ENCODE results near the gene PHB1.
A peak's percentile ranks its signal among the peaks of the same experiment; 100 is the strongest.
"Not testable (repeated sequence)": the region's sequence is repeated elsewhere in the genome, so short reads cannot be mapped to it uniquely, and the experiment has no call there.

PHB1 gene

GRCh38 chr17:49403514-49404289 is 11.0 kb downstream of the PHB1 start:
- no peaks in the 10 kb centered on the region for H3K27me3 ChIP-seq (ENCODE audit: control insufficient read depth, insufficient read depth, low read length)
- H3K9me3 ChIP-seq (ENCODE audit: control insufficient read depth, insufficient read depth, low read length) = no peaks in the 10 kb centered on the region
- H3K36me3 ChIP-seq (ENCODE audit: control insufficient read depth, insufficient read depth, low read length) = peaks cover 57% of the 10 kb centered on the region
- H3K9ac ChIP-seq (ENCODE audit: low read depth, low read length) = no peak overlapping the region
- no peak overlapping the region for H3K4me3 ChIP-seq (ENCODE audit: low read depth, low read length)
- no peaks in the 10 kb centered on the region for H3K4me1 ChIP-seq (ENCODE audit: control insufficient read depth, insufficient read depth, low read length)
- H3K27ac ChIP-seq (ENCODE audit: low read depth, low read length) = no peak overlapping the region

DNA sequence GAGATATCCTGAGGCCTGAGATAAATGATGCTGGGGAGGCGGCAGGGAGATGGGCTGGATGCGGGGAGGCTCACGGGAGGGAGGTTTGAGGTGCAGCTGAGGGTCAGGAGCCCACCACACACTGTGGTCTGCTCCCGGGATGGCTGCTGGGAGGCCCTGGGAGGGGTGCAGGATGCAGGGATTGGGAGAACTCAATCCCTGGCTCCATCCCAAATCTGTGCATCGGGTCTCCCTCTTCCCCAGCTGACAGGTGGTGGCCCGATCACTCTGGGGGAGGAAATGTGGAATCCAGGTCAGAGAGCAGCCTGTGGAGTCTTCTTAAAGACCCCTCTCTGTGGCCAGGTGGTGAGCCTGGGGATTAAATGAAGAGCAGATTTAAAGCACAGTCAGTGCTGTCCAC is 12.0 kb downstream of the PHB1 start:
- H3K36me3 ChIP-seq (ENCODE audit: control insufficient read depth, insufficient read depth, low read length) = peaks cover 49% of the 10 kb centered on the region
- H3K27ac ChIP-seq (ENCODE audit: low read depth, low read length) = no peak overlapping the region
- H3K9ac ChIP-seq (ENCODE audit: low read depth, low read length) = no peak overlapping the region
- H3K27me3 ChIP-seq (ENCODE audit: control insufficient read depth, insufficient read depth, low read length) = no peaks in the 10 kb centered on the region
- H3K4me1 ChIP-seq (ENCODE audit: control insufficient read depth, insufficient read depth, low read length) = no peaks in the 10 kb centered on the region
- H3K9me3 ChIP-seq (ENCODE audit: control insufficient read depth, insufficient read depth, low read length) = no peaks in the 10 kb centered on the region
- H3K4me3 ChIP-seq (ENCODE audit: low read depth, low read length) = no peak overlapping the region

- Histone ChIP-seq H3K4me1 (ENCODE audit: control insufficient read depth, insufficient read depth, low read length) (no peaks in the 10 kb centered on the region), H3K36me3 (ENCODE audit: control insufficient read depth, insufficient read depth, low read length) (peaks cover 43% of the 10 kb centered on the region), H3K27me3 (ENCODE audit: control insufficient read depth, insufficient read depth, low read length) (no peaks in the 10 kb centered on the region), H3K4me3 (ENCODE audit: low read depth, low read length) (no peak overlapping the region), H3K27ac (ENCODE audit: low read depth, low read length) (peak overlapping the region; percentile 22), H3K9me3 (ENCODE audit: control insufficient read depth, insufficient read depth, low read length) (no peaks in the 10 kb centered on the region), H3K9ac (ENCODE audit: low read depth, low read length) (no peak overlapping the region)
These were observed 12.6 kb downstream of the PHB1 start for GRCh38 chr17:49401971-49402611.

- H3K36me3 ChIP-seq (ENCODE audit: control insufficient read depth, insufficient read depth, low read length) = peaks cover 22% of the 10 kb centered on the region
- no peak overlapping the region for H3K9ac ChIP-seq (ENCODE audit: low read depth, low read length)
- no peaks in the 10 kb centered on the region for H3K9me3 ChIP-seq (ENCODE audit: control insufficient read depth, insufficient read depth, low read length)
- no peak overlapping the region for H3K27ac ChIP-seq (ENCODE audit: low read depth, low read length)
- H3K27me3 ChIP-seq (ENCODE audit: control insufficient read depth, insufficient read depth, low read length) = no peaks in the 10 kb centered on the region
- H3K4me3 ChIP-seq (ENCODE audit: low read depth, low read length) = no peak overlapping the region
- no peaks in the 10 kb centered on the region for H3K4me1 ChIP-seq (ENCODE audit: control insufficient read depth, insufficient read depth, low read length)
These were observed 14.7 kb downstream of the PHB1 start for GRCh38 chr17:49399995-49400394.

DNA sequence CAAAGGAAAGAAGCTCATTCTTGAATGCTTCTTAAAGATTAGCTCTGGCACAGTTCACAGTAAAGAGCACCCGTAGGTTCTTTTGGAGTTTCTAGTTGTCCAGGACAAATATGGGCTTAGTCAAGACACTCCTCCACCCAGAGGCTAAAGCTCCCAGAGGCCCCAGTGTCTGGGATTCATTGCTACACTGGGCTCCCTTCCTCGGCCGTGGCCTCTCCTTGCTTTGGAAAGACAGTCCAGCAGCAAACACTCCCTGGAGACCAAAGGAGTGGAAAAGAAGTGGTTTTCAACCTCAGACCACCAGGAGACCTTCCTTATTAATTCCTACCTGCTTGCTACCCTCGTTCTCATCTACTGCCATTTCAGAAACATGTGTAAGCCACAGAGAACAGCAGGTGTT is 17.1 kb downstream of the PHB1 start:
- H3K4me3 ChIP-seq (ENCODE audit: low read depth, low read length) = no peak overlapping the region
- no peak overlapping the region for H3K9ac ChIP-seq (ENCODE audit: low read depth, low read length)
- H3K27ac ChIP-seq (ENCODE audit: low read depth, low read length) = no peak overlapping the region
- no peaks in the 10 kb centered on the region for H3K27me3 ChIP-seq (ENCODE audit: control insufficient read depth, insufficient read depth, low read length)
- H3K36me3 ChIP-seq (ENCODE audit: control insufficient read depth, insufficient read depth, low read length) = no peaks in the 10 kb centered on the region
- no peaks in the 10 kb centered on the region for H3K4me1 ChIP-seq (ENCODE audit: control insufficient read depth, insufficient read depth, low read length)
- no peaks in the 10 kb centered on the region for H3K9me3 ChIP-seq (ENCODE audit: control insufficient read depth, insufficient read depth, low read length)

DNA sequence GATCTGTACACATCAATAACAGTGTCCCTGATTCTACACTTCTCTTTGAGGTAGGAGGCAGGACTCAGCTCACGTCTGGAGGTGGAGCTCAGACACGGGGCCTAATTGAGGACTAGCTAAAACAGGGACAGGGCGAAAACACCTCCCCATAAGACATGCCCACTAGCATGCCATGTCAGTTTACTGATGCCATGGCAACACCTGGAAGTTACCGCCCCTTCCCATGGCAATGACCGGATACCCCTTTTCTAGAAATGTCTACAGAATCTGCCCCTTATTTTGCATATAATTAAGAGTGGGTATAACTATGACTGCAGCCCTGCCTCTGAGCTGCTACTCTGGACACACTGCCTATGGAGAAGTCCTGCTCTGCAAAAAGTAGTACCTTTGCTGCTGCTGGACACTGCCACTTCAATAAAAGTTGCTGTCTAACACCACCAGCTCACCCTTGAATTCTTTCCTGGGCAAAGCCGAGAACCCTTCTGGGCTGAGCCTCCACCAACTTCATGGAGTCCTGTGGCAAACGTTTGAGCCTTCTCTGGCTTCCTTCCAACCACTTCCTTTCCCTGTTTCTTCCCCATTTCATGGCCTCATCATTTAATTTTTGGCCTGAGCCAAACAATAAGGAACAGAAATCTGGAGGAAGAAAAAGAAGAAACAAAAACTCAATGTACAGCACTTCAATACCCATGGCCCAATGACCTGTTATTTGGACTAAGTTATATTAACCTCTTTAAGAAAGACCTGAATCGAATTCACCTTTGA is 21.0 kb downstream of the PHB1 start:
- Histone ChIP-seq H3K4me3 (ENCODE audit: low read depth, low read length) (no peak overlapping the region), H3K27me3 (ENCODE audit: control insufficient read depth, insufficient read depth, low read length) (no peaks in the 10 kb centered on the region), H3K27ac (ENCODE audit: low read depth, low read length) (no peak overlapping the region), H3K9me3 (ENCODE audit: control insufficient read depth, insufficient read depth, low read length) (no peaks in the 10 kb centered on the region), H3K4me1 (ENCODE audit: control insufficient read depth, insufficient read depth, low read length) (no peaks in the 10 kb centered on the region), H3K9ac (ENCODE audit: low read depth, low read length) (no peak overlapping the region), H3K36me3 (ENCODE audit: control insufficient read depth, insufficient read depth, low read length) (no peaks in the 10 kb centered on the region)

GRCh38 chr17:49390548-49391324 is 23.9 kb downstream of the PHB1 start:
- H3K9me3 ChIP-seq (ENCODE audit: control insufficient read depth, insufficient read depth, low read length) = no peaks in the 10 kb centered on the region
- no peaks in the 10 kb centered on the region for H3K36me3 ChIP-seq (ENCODE audit: control insufficient read depth, insufficient read depth, low read length)
- no peaks in the 10 kb centered on the region for H3K4me1 ChIP-seq (ENCODE audit: control insufficient read depth, insufficient read depth, low read length)
- no peak overlapping the region for H3K9ac ChIP-seq (ENCODE audit: low read depth, low read length)
- H3K4me3 ChIP-seq (ENCODE audit: low read depth, low read length) = no peak overlapping the region
- H3K27me3 ChIP-seq (ENCODE audit: control insufficient read depth, insufficient read depth, low read length) = no peaks in the 10 kb centered on the region
- H3K27ac ChIP-seq (ENCODE audit: low read depth, low read length) = no peak overlapping the region

DNA sequence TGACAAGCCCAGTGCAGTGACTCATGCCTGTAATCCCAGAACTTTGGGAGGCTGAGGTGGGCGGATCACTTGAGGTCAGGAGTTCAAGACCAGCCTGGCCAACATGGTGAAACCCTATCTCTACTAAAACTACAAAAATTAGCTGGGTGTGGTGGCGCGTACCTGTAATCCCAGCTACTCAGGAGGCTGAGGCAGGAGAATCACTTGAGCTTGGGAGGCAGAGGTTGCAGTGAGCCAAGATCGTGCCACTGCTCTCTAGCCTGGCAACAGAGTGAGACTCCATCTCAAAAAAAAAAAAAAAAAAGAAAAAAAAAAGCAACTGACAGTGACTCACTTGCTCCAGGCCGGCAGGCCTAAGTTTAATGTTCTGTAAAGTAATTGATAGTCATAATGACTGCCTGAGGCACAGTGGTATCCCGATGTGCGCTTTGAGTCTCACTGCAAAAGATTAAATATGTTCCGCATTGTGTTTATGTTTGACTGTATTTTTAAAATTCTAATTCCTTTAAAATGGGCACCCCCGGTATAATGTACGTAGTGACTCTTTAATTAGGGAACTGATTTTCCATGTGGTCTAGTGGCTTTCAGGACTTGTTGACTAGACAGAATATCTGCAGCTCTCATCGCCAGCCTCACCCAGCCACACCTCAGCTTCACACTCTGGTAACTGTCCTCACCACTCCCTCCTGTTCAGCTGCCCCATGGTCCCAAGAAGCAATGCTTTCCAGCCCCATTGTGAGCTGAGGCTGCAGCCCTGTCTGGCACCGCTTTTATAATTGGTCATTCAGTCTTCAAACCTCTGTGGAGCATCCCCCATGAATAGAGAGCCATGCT is 25.0 kb downstream of the PHB1 start:
- H3K9ac ChIP-seq (ENCODE audit: low read depth, low read length); H3K4me3 ChIP-seq (ENCODE audit: low read depth, low read length); H3K27me3 ChIP-seq (ENCODE audit: control insufficient read depth, insufficient read depth, low read length); H3K36me3 ChIP-seq (ENCODE audit: control insufficient read depth, insufficient read depth, low read length); H3K4me1 ChIP-seq (ENCODE audit: control insufficient read depth, insufficient read depth, low read length); H3K9me3 ChIP-seq (ENCODE audit: control insufficient read depth, insufficient read depth, low read length); H3K27ac ChIP-seq (ENCODE audit: low read depth, low read length): not testable (repeated sequence)

GRCh38 chr17:49388692-49389513 is 25.8 kb downstream of the PHB1 start:
- H3K4me3 ChIP-seq (ENCODE audit: low read depth, low read length) = no peak overlapping the region
- H3K4me1 ChIP-seq (ENCODE audit: control insufficient read depth, insufficient read depth, low read length) = no peaks in the 10 kb centered on the region
- H3K9ac ChIP-seq (ENCODE audit: low read depth, low read length) = no peak overlapping the region
- no peaks in the 10 kb centered on the region for H3K9me3 ChIP-seq (ENCODE audit: control insufficient read depth, insufficient read depth, low read length)
- H3K36me3 ChIP-seq (ENCODE audit: control insufficient read depth, insufficient read depth, low read length) = no peaks in the 10 kb centered on the region
- H3K27ac ChIP-seq (ENCODE audit: low read depth, low read length) = no peak overlapping the region
- no peaks in the 10 kb centered on the region for H3K27me3 ChIP-seq (ENCODE audit: control insufficient read depth, insufficient read depth, low read length)
